Astrocyte (in vitro differentiated cells and primary cell): ENCODE data around the gene CDH22.

Source experiments
- EZH2 ChIP-seq: IDR thresholded peaks from 2 replicates; pipeline ENCODE4 v1.6.1; 2012; ENCODE audit warnings: mild to moderate bottlenecking, low read length, inconsistent platforms; ENCODE audit not compliant: insufficient read depth
- TF ChIP-seq, protein P1 (sequence below): IDR thresholded peaks from 2 replicates; pipeline ENCODE4 v1.5.1; 2011; ENCODE audit warnings: low read depth, mild to moderate bottlenecking, inconsistent platforms, low read length, moderate library complexity; ENCODE audit not compliant: insufficient read depth

DNA sequence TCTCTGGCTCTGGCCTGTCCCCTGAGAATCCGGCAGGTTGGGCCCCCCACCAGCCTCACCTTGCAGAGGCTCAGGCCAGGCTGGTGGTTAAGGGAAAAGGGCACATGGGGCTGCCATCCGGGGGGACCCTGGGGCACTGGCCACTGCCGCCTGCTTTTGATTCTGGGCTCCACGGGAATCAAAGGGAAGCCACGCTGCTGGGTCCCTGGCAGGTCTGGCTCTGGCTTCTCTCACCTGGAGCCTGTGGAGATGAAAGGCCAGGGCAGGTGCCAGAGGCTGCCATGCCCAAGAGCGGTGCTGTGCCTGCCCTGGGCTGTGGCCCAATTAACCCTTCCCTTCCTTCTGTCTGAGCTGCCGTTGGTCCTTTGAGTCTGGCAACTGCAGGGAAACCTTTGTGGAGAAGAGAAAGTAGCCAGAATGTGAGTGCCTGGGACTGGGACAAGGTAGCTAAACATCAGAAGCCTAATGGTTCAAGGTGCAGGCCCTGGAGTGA, 9.4 kb upstream of the CDH22 start:
- TF ChIP-seq, protein P1, sequence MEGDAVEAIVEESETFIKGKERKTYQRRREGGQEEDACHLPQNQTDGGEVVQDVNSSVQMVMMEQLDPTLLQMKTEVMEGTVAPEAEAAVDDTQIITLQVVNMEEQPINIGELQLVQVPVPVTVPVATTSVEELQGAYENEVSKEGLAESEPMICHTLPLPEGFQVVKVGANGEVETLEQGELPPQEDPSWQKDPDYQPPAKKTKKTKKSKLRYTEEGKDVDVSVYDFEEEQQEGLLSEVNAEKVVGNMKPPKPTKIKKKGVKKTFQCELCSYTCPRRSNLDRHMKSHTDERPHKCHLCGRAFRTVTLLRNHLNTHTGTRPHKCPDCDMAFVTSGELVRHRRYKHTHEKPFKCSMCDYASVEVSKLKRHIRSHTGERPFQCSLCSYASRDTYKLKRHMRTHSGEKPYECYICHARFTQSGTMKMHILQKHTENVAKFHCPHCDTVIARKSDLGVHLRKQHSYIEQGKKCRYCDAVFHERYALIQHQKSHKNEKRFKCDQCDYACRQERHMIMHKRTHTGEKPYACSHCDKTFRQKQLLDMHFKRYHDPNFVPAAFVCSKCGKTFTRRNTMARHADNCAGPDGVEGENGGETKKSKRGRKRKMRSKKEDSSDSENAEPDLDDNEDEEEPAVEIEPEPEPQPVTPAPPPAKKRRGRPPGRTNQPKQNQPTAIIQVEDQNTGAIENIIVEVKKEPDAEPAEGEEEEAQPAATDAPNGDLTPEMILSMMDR, result no peak
- TF ChIP-seq EZH2, result no peak
